HG03097 (cell line): ENCODE data around the gene BTF3.
"Not testable (repeated sequence)": the region's sequence is repeated elsewhere in the genome, so short reads cannot be mapped to it uniquely, and the experiment has no call there.

Source experiments
- ATAC-seq: cut with Tn5 transposase; IDR thresholded peaks from one replicate; pipeline ENCODE4 v1.9.1; 2021; ENCODE audit not compliant: unreplicated experiment, low FRiP score

BTF3 gene

DNA sequence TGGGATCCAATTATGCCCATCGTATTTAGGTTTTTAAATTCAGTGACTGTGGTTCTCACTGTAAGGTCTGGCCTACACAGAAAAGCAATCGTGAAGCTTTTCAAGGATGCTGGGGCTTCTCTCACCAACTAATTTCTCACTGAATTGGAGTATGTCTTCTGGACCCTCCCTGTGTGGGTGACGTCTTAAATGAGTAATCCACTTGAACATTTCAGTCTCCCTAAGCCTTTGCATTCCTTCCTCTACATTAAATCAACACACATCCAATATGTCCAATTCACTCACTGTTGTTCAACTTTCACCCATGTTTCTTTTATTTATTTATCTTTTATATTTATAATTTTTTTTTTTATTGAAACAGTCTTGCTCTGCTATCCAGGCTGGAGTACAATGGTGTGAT lies 12.5 kb upstream of the BTF3 start:
- ATAC-seq, result no peak

DNA sequence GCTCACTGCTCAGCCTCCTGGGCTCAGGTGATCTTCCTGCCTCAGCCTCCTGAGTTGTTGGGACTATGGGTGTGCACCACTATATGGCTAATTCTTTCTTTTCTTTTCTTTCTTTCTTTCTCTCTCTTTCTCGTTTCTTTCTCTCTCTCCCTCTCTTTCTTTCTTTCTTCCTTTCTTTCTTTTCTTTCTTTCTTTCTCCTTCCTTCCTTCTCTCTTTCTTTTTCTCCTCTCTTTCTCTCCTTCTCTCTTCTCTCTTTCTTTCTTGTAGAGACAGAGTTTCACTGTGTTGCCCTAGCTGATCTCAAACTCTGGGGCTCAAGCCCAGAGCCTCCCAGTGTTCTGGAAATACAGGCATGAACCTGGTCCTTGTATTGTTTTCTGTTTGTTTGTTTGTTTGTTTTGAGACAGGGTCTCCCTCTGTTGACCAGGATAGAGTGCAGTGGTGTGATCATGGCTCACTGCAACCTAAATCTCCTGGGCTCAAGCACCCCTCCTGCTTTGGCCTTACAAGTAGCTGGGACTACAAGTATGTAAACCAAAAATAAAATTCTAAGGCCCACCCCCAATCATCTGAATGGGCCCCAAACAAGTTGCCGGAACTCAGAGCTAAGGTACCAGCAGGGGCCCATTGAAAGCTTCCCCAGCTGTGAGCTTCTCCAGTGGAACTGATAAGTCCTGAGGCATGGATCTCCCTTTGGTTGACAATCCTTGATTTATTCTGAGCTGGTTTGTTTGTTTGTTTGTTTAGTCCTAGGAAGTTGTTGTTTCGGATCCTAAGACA lies 11.9 kb upstream of the BTF3 start:
- no peak for ATAC-seq

DNA sequence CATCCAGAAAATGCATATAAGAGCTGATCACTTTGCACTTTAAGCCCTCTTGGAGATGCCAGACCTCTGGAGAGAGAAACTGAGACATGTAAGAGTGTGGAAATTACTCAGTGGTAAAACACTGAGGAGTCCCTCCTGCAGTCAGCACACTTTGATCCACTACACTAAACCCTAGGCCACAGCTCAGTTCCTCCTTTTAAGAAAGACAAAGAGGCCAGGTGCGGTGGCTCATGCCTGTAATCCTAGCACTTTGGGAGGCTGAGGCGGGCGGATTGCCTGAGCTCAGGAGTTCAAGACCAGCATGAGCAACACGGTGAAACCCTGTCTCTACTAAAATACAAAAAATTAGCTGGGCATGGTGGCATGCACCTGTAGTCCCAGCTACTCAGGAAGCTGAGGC lies 11.0 kb upstream of the BTF3 start:
- not testable (repeated sequence) for ATAC-seq

DNA sequence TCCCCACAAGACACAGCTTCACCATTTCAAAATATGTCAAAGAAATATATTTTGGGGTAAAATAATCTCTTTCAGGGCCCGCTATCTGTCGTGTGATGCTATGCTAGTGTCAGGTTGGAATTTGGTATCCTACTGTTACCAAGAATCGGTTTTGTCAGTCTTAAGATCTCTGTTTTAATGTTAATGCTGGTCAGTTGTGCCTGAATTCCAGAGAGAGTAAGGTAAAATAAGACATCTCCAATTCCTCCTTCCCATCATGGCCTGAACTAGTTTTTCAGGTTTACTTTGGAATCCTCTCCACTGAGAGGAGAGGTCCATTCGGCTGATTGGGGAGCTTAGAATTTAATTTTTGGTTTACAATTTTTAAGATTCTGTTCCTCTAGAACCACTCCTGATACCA lies 10.4 kb upstream of the BTF3 start:
- ATAC-seq, result no peak

DNA sequence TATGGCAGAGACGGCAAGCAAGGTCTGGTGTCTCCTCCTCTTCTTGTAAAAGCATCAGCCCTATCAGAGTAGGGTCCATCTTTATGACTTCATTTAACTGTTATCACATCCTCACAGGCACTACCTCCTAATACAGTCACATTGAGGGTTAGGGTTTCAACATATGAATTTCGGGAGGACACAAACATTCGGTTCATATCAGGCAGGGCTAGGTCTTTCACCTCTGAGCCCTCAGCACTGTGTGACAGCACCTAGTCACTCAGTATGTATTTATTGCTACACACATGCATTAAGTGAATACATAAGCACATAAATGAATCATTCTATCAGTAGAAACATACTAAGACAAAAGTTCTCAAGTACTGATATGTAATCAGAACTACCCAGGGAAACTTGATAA lies 9.4 kb upstream of the BTF3 start:
- no peak for ATAC-seq

DNA sequence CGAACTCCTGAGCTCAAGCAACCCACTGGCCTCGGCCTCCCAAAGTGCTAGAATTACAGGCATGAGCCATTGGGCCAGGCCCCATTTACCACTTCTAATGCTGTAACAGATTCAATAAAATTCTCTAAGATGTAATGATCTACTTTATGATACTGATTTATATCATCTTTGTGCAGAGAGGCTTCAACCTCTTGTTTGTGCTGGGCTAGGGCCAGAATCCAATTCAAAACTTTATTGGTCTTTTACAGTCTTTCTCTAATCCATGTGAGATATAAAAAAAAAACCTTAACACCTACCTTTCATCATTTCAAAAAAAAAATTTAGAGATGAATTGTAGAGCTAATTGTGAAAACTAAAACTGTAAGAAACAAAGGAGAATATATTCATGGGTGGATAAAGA lies 8.2 kb upstream of the BTF3 start:
- no peak for ATAC-seq

DNA sequence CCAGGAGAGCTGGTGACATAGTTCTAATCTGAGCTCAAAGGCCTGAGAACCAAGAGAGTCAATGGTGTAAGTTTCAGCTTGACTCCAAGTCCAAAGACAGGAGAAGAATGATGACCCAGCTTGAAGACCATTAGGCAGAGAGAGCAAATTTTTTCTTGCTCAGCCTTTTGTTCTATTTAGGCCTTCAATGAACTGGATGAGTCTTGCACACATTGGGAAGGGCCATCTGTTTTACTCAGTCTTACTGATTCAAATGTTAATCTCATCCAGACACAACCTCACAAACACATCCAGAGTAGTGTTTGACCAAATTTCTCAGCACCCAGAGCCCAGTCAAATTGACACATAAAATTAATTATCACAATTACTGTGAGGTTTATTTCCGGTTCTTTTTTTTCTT lies 7.1 kb upstream of the BTF3 start:
- no peak for ATAC-seq

DNA sequence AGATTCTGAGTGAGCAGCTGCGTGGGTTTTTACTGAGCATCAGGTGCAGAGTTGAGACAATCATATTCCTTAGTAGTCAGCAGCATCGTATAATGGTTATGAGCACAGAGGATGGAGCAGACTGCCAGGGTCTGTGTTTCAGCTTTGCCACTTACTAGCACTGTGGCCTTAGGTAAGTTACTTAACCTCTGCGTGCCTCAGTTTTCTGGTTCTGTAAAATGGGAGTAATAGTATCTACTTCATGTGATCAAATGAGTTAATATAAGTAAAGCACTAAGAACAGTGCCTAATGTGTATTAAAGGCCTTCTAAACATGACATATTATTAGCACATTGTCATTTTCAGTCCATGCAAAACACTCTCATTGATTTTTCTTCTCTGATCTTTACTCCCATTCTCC lies 4.8 kb upstream of the BTF3 start:
- no peak for ATAC-seq

DNA sequence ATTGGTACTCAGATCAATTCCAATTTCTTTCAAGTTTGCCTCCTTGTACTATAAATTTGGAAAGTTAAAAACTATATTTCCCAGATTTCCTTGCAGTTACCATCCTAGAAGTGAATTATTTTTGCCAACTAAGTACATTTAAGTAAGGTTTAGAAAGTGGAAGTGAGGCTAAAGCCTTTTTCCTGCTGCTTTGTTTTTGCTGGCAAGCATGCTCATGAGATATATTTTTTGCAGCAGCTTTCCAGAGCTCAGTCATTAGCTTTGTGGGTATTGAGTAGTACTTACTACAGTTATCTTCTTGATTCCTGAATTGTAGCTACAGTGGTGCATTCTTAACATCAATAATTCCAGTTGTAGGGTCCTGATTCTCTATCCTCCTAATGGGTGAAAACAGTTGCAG lies 3.5 kb upstream of the BTF3 start:
- no peak for ATAC-seq

DNA sequence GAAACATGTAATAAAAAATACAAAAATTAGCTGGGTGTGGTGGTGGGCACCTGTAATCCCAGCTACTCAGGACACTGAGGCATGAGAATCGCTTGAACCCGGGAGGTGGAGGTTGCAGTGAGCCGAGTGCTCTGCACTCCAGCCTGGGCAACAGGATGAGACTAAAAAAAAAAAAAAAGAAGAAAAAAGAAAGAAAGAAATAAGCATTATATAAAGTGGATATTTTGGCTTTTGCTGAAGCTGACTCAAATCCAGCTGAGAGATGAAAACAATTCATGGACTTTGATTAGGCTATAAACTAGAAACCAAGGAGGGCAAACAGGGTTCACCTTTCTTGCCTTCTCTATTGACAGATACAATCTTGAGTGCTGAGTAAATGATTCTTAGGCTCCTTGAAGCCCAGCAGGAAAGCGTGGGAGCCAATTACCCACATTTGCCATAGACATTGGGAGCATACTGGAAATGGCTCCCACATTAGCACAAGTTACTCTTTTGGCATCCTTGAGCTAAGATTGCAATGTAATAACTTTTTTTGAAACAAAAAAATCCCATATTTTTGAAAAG lies 2.4 kb upstream of the BTF3 start:
- ATAC-seq, result no peak

DNA sequence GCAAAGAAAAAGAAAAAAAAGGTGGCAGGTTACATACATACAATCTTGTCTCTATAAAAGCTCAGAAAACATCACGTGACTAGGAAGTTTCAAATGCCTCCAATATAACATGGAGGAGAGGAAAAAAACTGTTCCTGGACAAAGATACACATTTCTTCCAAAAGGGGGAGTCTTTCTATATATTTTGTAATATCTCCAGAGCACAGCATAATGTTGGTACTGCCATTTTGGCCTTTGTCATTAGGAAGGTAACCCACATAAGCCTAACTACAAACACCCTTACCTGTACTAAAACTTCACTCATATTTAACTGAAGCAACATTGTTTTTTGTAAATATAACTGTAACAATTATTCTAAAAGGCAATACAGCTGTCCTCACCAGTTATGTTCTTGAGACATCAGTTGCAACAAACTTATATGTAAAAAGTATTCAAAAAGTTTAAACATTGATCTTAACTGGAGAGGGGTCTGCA lies 1.2 kb upstream of the BTF3 start:
- ATAC-seq, result no peak

DNA sequence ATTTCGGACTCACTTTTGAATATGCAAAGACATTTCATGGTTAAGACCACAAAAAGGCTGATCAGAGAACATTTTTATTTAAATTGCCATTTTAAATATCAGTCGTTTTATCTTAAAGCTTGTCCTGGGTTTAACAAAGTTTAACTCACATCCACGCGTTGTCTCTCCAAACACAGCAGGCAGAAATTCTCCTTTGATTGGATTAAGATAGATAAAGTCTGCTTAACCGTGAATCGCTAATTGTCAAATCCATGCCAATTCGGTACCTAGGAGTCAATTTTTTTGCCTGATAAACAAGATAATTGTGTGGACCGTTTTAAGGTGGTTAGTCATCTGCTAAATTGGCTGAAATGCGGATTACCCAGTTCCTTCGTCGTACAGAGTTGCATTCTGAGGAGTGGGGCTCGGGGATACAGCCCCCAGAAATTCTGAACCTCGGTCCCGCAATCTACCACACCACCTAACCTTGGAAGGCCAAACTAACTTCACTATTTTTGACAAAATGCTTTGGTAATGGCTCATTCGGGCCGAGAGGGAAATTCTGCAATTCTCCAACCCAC lies 665 bp upstream of the BTF3 start:
- ATAC-seq, result no peak

DNA sequence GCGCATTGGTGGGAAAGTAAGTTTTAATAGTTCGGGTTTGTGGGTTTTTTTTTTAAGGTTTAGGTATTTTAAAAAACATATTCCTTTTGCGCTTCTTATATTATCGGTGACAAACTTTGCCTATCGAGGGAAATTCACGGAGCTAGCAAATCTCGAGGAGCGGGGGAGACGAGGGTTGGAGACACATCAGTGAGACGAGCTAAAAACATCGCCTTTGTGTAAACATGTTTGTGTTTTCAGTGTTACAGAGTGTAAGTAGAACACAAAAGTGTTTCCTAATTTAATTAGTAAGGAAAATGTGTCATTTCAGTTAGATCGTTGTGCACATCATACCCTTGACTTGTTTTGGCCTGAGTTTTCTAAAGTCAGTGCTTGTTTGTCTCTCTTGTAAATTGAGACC lies 945 bp downstream of the BTF3 start:
- ATAC-seq, result no peak

DNA sequence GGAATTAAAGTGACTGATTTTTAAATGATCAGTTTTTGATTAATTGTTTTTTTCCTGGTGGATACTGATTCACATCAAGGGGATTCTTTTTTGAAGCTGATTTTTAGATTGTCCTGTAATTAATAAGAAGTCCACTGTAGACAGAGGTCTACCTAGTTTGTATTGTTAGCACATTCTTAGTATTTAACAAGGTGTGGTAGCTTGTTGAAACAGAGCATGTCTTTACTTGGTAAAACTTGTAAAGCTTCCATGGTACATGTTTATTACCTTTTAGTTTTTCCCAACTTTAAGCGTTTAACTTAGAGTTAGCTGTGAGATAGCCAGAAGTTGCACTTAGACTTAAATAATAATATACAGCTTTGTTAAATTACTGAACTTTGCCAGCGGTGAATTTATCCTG lies 1.5 kb downstream of the BTF3 start:
- ATAC-seq, result no peak

DNA sequence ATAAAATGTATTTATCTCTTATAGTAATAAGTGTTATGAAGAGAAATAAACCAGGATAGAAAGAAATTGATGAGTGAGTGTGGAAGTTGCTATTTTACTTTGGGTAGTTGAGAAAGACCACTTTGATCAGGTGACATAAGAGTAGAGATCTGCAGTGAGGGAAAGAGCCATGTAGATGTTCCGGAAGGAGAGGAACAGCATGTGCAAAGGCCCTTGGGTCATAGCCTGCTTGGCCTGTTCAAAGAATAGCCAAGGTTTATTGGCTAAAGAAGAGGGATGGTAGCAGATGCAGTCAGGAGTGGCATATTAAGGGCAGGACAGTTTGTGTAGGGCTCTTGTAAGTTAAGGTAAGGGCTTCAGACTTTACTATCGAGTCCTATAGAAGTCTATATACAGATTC lies 3.2 kb downstream of the BTF3 start:
- ATAC-seq, result no peak

DNA sequence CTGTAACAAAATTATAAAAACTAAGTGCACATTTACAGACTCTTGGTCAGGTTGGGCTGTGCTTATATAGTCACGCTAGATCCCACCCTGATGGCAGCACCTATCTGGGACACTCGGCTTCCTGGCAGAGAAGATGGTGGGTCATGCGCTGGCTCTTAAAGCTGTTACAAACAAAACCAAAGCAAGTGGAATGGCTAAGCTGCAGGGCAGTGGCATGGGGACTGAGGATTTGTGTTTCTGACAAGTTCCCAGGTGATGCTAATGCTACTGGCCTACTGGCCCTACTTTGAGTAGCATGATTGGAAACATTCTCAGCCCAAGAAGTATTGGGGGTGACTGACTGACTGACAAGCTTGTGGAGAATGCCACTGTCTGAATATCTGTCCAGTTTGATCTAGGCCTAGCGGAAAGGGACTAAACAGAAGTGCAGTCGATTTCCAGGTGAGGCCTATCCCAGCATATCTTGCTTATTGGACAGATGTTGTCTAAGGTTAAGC lies 8.3 kb downstream of the BTF3 start:
- ATAC-seq, result no peak

DNA sequence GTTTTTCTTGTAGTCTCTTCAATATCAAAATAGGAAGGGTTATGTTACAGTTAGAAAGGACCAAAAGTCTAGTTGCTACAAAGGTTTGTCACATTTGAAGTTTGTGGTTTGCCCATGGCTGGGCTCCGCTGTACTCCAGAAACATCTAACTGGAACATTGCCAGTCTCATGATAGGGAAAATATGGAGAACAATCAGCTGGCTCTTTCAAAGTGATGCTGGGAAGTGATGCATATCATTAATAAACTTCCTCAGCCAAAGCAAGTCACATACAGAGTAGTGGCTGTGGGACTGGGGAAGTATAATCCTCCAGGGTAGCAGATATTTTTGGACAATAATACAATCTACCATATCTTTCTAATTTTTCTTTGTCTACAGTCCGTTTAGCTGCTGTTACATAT lies 8.8 kb downstream of the BTF3 start:
- no peak for ATAC-seq

DNA sequence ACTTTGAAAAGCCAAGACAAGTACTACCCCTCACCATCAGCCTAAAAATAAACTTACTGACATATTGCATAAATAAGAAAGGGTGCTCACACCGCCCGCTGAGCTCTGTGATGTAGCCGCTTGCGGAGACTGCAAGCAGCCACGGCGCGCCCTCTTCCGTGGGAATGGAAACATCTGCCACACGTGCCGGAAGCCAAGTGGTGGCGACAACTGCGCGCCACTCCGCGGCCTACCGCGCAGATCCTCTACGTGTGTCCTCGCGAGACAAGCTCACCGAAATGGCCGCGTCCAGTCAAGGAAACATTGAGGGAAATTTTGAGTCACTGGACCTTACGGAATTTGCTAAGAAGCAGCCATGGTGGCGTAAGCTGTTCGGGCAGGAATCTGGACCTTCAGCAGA lies 10.3 kb downstream of the BTF3 start:
- ATAC-seq, result not testable (repeated sequence)

DNA sequence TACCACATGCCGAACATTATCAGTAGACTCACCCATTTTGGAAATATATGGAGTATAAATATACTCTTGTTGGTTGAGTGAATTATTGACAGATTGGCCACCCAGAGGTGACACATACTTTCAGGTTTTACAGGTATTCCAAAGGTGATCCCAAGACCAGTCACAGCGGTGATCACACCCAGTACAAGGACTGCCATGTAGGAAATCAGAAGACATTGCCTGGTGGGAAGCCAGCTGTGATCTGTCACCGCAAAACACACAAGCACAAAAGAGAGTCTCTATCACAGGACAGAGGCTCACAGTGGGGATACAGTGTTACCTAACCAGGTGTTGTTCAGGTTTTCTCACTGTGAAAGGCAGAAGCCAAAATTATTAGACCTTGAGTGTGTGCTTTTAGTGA lies 15.8 kb downstream of the BTF3 start:
- no peak for ATAC-seq

DNA sequence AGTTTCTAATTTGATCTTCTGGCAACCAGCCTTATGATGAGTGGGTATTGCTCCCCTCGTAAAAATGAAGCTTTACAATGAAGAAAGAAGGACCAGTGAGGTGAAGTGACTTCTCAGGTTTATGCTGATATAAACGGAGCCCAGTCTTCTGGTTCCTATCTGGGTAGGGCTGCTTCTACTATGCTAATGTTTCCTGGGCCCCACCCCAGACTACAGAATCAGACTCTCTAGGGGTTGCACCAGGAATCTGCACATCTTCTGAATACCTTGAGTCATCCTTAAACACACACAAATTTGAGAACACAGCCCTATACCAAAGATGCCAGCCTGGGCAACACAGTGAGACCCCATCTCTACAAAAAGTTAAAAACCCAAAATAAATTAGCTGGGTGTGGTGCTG lies 16.2 kb downstream of the BTF3 start:
- ATAC-seq, result no peak

DNA sequence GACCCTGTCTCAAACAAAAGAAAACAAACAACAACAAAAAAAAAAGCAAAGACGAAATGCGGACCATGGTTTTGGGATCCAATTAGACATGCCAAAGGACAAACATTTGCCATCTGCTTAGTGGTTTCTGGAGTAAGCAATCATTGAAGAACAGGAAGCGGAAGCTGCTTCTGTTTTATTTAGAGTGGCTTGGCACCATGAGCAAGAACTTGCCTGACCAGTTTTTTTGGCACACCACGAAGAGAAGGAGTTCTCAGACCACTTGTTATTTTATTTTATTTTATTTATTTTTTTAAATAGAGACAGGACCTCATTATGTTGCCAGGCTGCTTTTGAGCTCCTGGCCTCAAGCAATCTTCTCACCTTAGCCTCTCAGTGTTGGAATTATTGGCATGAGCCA lies 17.0 kb downstream of the BTF3 start:
- no peak for ATAC-seq
